NT2/D1 (cell line): ENCODE measurements around the gene HHIP.

Experiments
- SUZ12 ChIP-seq: IDR thresholded peaks from 2 replicates; pipeline ENCODE4 v1.6.1; 2011; ENCODE audit not compliant: insufficient read length, insufficient read depth; ENCODE audit errors: extremely low read depth
- YY1 ChIP-seq: IDR thresholded peaks from 2 replicates; pipeline ENCODE4 v1.6.1; 2011; ENCODE audit not compliant: insufficient read length, insufficient read depth
- ZNF274 ChIP-seq: IDR thresholded peaks from 2 replicates; pipeline ENCODE4 v1.6.1; 2011; ENCODE audit warnings: mild to moderate bottlenecking, low read depth, low read length

DNA sequence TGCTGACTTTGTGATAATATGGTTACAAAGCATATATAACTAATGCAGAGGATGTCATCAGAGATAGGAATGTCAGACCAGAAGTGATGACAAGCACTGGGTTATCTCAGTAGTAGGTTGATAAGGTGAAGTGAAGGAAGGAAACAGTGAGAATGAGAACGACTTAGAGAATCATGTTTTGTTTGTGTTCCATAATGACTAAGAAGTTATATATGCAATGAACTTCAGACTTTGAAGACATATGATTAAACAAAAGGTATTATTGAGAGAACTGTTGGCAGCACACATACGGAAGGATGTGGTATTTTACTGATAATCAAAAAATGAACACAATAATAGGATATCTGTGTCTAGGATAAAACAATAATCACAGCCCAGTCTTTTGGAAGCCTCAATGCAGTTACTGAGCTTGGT is 18.3 kb upstream of the HHIP start:
- TF ChIP-seq ZNF274 (no peak), YY1 (no peak), SUZ12 (no peak)
